Endothelial cell of umbilical vein (primary cell): ENCODE results near the gene GSPT1. TPM values are rescaled to one million over a fixed set of nuclear protein-coding genes. Genes with fewer than 3 reads are reported as not detected.

Experiments
- BruUV-seq: library from RNA; stranded (reverse); fragments of 400-500 nt; replicated peaks from 2 replicates; lab custom pipeline; 2021; lab: Mats Ljungman, UMichigan
- CTCF ChIA-PET: fragments of 300-600, 350-600 bp; sonication (Branson Sonifier 250); formaldehyde crosslinking; loops from one replicate; lab custom pipeline; 2021; ENCODE audit warnings: antibody characterized with exemption, inconsistent platforms; lab: Charles Lee
- POLR2A ChIA-PET: fragments of 300-600, 350-600 bp; sonication (Branson Sonifier 250); formaldehyde crosslinking; loops from one replicate; lab custom pipeline; 2021; ENCODE audit warnings: antibody characterized with exemption, inconsistent platforms; lab: Charles Lee
- DNase-seq: peaks from one replicate; pipeline ENCODE4 v3.0.0-alpha.2; 2011; ENCODE audit warnings: low read depth, low spot score
- FAIRE-seq: peaks from 2 replicates; lab custom pipeline; 2011; peaks lifted over from hg19 to GRCh38; lab: Jason Lieb, UNC
- H2AFZ ChIP-seq: 2 replicates; pipeline ENCODE4 v1.6.0; 2012; ENCODE audit warnings: low read depth, low read length, control low read depth, inconsistent platforms
- H3K27ac ChIP-seq: 2 replicates; pipeline ENCODE4 v1.5.1; 2011; ENCODE audit warnings: low read depth, mild to moderate bottlenecking, control low read depth, low read length, moderate library complexity; ENCODE audit not compliant: insufficient read depth
- H3K27me3 ChIP-seq, 2 experiments: 2 replicates each; pipeline versions ENCODE4 v1.6.0 to v1.6.1; 2011; ENCODE audit warnings: low read length in 2 of 2, mixed read lengths in 1 of 2; ENCODE audit not compliant: control insufficient read depth in 2 of 2, insufficient read depth in 2 of 2
- H3K36me3 ChIP-seq, 2 experiments: 2 replicates in 1 of 2; 3 replicates in 1 of 2; pipeline ENCODE4 v1.5.1; 2011; ENCODE audit warnings: low read length in 2 of 2, mild to moderate bottlenecking in 1 of 2, moderate library complexity in 1 of 2; ENCODE audit not compliant: control insufficient read depth in 2 of 2, insufficient read depth in 2 of 2; ENCODE audit errors: extremely low read depth in 1 of 2
- H3K4me1 ChIP-seq: 3 replicates; pipeline ENCODE4 v1.5.1; 2011; ENCODE audit warnings: mild to moderate bottlenecking, low read length; ENCODE audit not compliant: control insufficient read depth, insufficient read depth; ENCODE audit errors: extremely low read depth
- H3K4me2 ChIP-seq: 2 replicates; pipeline ENCODE4 v1.6.1; 2011; ENCODE audit warnings: low read length, control low read depth, mixed read lengths; ENCODE audit not compliant: insufficient read depth
- H3K4me3 ChIP-seq, 3 experiments: fragments of 200-600 bp in 1 of 3; sonication (generic), shearing (Covaris generic) in 1 of 3; replicated peaks in 1 of 3; 2 replicates each; pipeline ENCODE4 v1.5.1; 2011 to 2016; ENCODE audit warnings: control low read depth in 3 of 3, low read length in 3 of 3, mild to moderate bottlenecking in 2 of 3, inconsistent platforms in 1 of 3, low read depth in 1 of 3, moderate library complexity in 1 of 3; ENCODE audit not compliant: insufficient read depth in 1 of 3
- H3K79me2 ChIP-seq: 2 replicates; pipeline ENCODE4 v1.6.0; 2012; ENCODE audit warnings: low read length, inconsistent platforms; ENCODE audit not compliant: control insufficient read depth, insufficient read depth
- H3K9ac ChIP-seq: replicated peaks from 2 replicates; pipeline ENCODE3; 2011; ENCODE audit warnings: low read length, control low read depth; ENCODE audit not compliant: insufficient read depth; ENCODE audit errors: extremely low read depth
- H3K9me1 ChIP-seq: replicated peaks from 3 replicates; pipeline ENCODE4 v1.6.0; 2011; ENCODE audit warnings: mild to moderate bottlenecking, low read length; ENCODE audit not compliant: control insufficient read depth, insufficient read depth; ENCODE audit errors: extremely low read depth
- H3K9me3 ChIP-seq: replicated peaks from 2 replicates; pipeline ENCODE4 v1.5.1; 2012; ENCODE audit warnings: low read length, inconsistent platforms; ENCODE audit not compliant: control insufficient read depth, insufficient read depth
- H4K20me1 ChIP-seq: replicated peaks from 2 replicates; pipeline ENCODE3; 2011; ENCODE audit warnings: mild to moderate bottlenecking, low read length; ENCODE audit not compliant: control insufficient read depth, insufficient read depth; ENCODE audit errors: extremely low read depth
- GATA2 ChIP-seq: IDR thresholded peaks from 2 replicates; pipeline ENCODE4 v1.7.0; 2011; ENCODE audit warnings: low read depth, mild to moderate bottlenecking, moderate library complexity, mixed read lengths, low read length; ENCODE audit not compliant: insufficient read length, insufficient read depth
- JUN ChIP-seq: IDR thresholded peaks from 2 replicates; pipeline ENCODE4 v1.6.1; 2011; ENCODE audit warnings: borderline replicate concordance, low read depth; ENCODE audit not compliant: insufficient read length, insufficient read depth
- POLR2A ChIP-seq: IDR thresholded peaks from 2 replicates; pipeline ENCODE4 v1.6.1; 2012; ENCODE audit warnings: low read depth, mild to moderate bottlenecking, control low read depth, low read length
- dilution Hi-C: fragments of 300-500 bp; cut with MboI; formaldehyde crosslinking; loops from one replicate; pipeline ENCODE4 v1.15.0; 2019; ENCODE audit warnings: low sequenced_read_pairs; ENCODE audit not compliant: extremely low pct_ligation_motif_present
- intact Hi-C: fragments of 100-400 bp; cut with micrococcal nuclease; formaldehyde crosslinking; loops from one replicate; pipeline ENCODE4 v1.10.0; 2022
- polyA plus RNA-seq, 4 experiments: library from polyadenylated mRNA; depleted of rRNA in 3 of 4; stranded (reverse) in 3 of 4; unstranded in 1 of 4; fragments of >200 nt; gene quantifications; 2 replicates each; pipeline versions ENCODE4 v1.2.1 to v1.2.3, GENCODE V29; 2011 to 2012; ENCODE audit warnings: missing spikeins in 1 of 4
- total RNA-seq: library from RNA; stranded (reverse); gene quantifications from 2 replicates; pipeline ENCODE4 v1.2.3, GENCODE V29; 2021
- TF ChIP-seq, protein P1 (sequence below): IDR thresholded peaks from 2 replicates; pipeline ENCODE4 v1.6.1; 2011; ENCODE audit not compliant: insufficient read depth, insufficient read length
- TF ChIP-seq, protein P2 (sequence below), 2 donors: IDR thresholded peaks; 1 replicate in 1 of 2; 2 replicates in 1 of 2; pipeline ENCODE4 v1.5.1; 2011; ENCODE audit warnings: low read length in 2 of 2, mild to moderate bottlenecking in 2 of 2, moderate library complexity in 2 of 2, control low read depth in 1 of 2, inconsistent platforms in 1 of 2, low read depth in 1 of 2; ENCODE audit not compliant: insufficient read depth in 1 of 2; ENCODE audit errors: extremely low read depth in 1 of 2

Gene GSPT1
- total and polyA plus RNA-seq, 2 donors (not counting 3 experiments of a cell fraction or from before 2014, with no cell fraction given) = 40.3 to 152 TPM

DNA sequence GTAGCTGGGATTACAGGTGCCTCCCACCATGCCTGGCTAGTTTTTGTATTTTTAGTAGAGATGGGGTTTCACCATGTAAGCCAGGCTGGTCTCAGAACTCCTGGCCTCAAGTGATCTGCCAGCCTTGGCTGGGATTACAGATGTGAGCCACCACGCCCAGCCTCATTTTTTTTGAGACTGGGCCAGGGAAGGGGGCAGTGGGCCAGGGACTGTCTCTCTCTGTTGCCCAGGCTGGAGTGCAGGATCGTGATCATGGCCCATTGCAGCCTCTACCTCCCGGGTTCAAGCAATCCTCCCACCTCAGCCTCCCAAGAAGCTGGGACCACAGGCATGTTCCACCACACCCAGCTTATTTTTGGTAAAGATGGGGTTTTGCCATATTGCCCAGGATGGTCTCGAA is 80.4 kb downstream of the GSPT1 start:
- Histone ChIP-seq H3K36me3 (peaks cover 22 to 24% of the 10 kb centered on the region in 2 experiments), H3K79me2 (no peaks in the 10 kb centered on the region), H3K27ac (no peak overlapping the region), H3K4me1 (peaks cover 11% of the 10 kb centered on the region), H2AFZ (no peak overlapping the region), H3K9ac (no peak overlapping the region), H3K9me1 (no peaks in the 10 kb centered on the region), H3K27me3 (no peaks in the 10 kb centered on the region), H3K4me3 (no peak overlapping the region), H3K4me2 (no peak overlapping the region), H4K20me1 (no peaks in the 10 kb centered on the region), H3K9me3 (no peaks in the 10 kb centered on the region)
- TF ChIP-seq GATA2 = no peak
- no peak for TF ChIP-seq POLR2A
- no peak for TF ChIP-seq JUN
- TF ChIP-seq, protein P1, sequence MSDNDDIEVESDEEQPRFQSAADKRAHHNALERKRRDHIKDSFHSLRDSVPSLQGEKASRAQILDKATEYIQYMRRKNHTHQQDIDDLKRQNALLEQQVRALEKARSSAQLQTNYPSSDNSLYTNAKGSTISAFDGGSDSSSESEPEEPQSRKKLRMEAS = no peak
- TF ChIP-seq, protein P2, sequence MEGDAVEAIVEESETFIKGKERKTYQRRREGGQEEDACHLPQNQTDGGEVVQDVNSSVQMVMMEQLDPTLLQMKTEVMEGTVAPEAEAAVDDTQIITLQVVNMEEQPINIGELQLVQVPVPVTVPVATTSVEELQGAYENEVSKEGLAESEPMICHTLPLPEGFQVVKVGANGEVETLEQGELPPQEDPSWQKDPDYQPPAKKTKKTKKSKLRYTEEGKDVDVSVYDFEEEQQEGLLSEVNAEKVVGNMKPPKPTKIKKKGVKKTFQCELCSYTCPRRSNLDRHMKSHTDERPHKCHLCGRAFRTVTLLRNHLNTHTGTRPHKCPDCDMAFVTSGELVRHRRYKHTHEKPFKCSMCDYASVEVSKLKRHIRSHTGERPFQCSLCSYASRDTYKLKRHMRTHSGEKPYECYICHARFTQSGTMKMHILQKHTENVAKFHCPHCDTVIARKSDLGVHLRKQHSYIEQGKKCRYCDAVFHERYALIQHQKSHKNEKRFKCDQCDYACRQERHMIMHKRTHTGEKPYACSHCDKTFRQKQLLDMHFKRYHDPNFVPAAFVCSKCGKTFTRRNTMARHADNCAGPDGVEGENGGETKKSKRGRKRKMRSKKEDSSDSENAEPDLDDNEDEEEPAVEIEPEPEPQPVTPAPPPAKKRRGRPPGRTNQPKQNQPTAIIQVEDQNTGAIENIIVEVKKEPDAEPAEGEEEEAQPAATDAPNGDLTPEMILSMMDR (IDR thresholded peaks at IDR 0.05; ENCODE audit: extremely low read depth in 1 of 2, insufficient read depth in 1 of 2, low read depth in 1 of 2, low read length in 2 of 2) = no peak
- DNase-seq = no peak
- intact Hi-C loops (no loop called here), dilution Hi-C loops (no loop called here)
- FAIRE-seq = peak; percentile 59
- CTCF ChIA-PET = interaction anchor here (1.5 to 2.1 kb wide), 2 partner anchors 38 to 233 kb away, joined by 5 to 7 read pairs; partner anchors contain the start of gene ZC3H7A
- no TSS peak for BruUV-seq
- POLR2A ChIA-PET = no interaction called here
